GM18858 (cell line): Measurements from ENCODE around the gene CSPG5.

ENCODE experiments used
- ATAC-seq: cut with Tn5 transposase; IDR thresholded peaks from one replicate; pipeline ENCODE4 v1.9.1; 2021; ENCODE audit not compliant: unreplicated experiment

CSPG5 gene

GRCh38 chr3:47588587-47588986, 9.9 kb upstream of the CSPG5 start:
- no peak for ATAC-seq

- no peak for ATAC-seq
These were observed 9.4 kb upstream of the CSPG5 start for GRCh38 chr3:47588053-47588452.

DNA sequence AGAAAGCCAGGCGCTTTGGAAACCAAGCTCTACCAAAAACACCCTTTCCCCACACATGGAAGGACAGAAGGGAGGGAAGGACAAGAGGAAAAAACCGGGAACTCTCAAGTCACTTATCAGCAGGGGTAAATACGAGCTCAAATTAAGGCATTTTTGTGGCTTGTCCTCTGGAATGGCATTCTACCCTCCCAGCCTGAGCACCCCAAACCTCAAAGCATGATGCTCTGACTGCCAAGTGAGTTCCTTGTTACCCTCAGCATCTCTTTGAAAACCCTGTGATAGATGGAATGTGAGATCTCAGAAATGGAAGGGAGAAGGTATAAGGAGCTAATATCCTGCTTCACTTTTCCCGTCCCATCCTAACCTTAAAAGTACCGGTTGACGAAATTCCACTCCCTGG, 8.1 kb upstream of the CSPG5 start:
- ATAC-seq = no peak

DNA sequence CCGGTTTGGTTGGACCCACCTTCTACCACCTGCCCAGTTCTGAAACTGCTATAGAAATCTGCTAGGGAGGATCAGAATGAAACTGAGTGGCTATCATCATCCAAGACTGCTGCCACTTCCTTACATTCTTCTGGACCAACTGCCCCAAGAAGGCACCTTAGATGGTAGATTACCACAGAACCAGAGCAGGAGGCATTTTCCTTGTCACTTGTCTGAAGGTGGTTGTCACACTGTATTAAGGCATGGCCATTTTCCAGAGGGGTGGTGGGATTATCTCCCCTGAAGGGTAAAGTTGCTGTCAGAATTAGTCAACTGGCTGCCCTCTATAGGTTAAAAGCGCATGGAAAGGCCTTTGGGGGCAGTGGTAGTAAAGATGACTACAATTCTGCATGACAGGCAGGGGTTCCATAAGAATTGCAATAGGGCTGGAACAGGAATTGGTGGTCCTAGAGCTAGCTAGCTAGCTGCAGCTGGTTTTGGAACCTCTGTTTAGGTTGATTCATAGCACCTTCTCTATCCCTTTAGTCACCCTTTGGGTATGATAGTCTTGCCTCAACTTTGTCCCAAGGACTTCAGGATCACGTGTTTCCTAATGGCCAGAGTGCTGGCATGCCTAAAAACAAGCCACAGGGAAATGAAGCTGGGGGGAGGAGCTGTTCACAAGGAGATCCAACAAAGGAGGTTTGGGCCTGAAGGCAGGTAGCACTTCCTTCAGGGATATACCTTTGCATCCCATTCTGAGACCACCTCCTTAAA, 4.8 kb upstream of the CSPG5 start:
- ATAC-seq = no peak

- no peak for ATAC-seq
These were observed 3.2 kb upstream of the CSPG5 start for GRCh38 chr3:47581835-47582234.

DNA sequence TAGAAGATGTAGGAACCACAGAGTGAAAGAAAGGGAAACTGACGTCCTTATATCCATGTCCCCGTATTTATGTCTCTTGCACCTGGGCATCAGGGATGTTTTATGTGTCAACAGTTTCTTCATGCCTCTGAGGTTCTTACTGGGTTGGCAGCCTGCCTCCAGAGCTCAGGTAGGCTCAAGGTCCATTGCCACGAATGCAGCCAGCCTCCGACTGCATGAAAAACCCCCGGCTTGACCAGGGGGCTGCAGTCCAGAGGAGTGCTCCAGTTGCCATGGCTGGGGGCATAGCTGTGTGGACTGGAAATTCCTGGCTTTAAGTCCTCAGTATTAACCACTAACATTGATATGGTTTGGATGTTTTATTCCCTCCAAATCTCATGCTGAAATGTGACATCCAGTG, 2.8 kb upstream of the CSPG5 start:
- ATAC-seq = no peak

- no peak for ATAC-seq
These were observed 1.8 kb upstream of the CSPG5 start for GRCh38 chr3:47580481-47580880.

- ATAC-seq = no peak
These were observed 1.2 kb upstream of the CSPG5 start for GRCh38 chr3:47579875-47580274.

DNA sequence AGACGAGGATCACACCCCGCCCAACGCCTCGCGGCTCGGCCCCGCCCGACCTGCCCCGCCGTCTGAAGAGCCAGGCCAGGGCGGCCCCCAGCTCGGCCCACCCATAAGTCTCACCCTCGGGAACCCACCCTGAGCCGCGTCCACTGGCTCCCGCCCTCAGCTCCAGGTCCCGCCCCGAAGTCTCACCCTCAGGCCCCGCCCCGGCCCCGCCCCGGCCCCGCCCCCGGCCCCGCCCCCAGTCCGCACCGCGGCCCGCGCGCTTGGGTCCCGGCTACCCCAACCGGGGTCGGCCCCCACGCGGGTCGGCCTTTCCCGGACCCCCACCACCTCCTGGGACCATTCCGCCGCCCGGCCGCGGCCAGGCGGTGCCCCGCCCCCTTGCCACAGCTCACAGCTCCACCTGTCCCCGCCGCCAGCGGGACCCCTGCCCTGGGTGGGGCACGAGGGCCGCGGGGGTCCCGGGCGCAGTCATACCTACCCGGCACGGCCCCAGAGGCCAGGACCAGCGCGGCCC, 489 bp downstream of the CSPG5 start:
- ATAC-seq = no peak

- ATAC-seq = no peak
These were observed 1.0 kb downstream of the CSPG5 start for GRCh38 chr3:47577583-47578118.

DNA sequence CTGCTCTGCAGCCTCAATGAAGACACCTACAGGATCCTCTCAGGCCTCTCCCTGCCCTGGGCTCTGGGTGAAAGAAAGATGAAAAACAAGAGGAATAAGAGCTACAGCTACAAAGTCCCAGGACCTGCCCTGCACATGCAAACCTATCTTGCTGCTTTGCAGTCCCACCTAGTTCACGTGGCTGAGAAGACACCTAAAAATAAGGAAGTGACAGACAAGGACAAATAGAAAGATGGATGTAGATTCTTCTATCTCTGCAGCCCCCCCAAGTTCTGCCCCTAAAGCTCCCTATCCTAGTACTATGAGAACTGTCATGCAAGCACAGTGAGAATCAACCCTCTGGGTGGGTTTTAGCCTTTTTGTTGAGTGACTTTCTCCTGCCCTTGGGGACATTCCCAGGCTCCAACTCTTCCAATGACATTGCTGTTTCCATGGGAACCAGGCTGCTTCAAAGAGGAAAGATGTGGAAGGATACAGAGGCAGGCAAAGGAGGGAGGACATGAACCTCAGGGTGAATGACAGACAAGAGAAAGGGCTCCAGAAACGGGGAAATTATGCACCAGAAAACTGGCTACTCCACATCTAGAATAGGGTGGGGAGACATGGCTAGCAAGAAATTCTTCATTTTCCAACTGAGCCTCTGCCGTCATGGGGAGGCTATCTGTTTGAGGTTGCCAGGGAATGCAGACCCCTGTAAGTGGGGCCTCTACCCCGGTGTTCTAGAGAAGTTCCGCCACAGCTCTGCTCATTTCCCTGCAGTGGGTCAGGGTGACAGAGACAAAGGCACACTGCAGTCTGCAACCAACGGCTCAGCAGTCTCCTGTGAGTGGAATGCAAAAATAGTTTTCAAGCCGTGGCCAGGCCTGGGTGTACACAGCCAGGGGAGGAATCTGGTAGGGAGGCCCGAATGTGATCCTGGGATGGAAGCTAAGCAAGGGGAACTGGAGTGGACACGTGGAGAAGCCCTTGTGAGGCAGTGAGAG, 5.2 kb downstream of the CSPG5 start:
- no peak for ATAC-seq

DNA sequence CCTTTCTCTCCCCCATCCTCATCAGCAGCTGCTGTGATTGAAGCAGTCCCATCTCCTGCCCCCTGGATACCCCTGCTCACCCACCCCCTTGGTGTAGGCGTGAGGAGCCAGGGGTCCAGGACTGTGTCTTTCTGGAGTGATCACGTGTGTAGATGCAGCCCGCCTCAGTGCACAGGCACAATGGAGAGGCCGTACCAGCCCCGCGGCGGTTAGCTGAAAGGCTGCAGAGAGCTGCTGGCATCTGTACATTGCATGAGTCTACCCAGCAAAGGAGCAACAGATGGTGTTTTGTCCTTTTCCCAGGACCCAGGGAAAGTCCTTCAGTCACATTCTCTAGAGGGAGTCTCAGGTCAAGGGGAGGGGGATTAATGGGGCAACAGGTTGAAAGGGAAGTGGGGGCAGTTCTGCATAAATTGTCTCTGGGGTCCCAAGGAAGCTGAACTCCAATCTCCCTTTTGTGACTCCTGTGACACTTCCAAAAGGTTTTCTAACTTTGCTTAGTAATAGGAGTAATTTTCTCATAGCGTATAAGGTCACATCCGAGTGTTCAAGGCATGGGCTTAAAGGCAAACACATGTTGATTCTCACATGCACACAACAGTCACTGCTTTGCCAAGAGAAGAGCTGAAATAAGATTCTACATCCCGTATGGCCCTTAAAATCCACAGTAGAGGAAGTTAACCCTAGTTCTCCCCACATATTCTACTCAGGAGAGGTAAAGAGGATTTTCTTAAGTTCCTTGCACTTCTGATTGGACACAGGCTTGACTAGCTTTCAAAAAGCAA, 7.1 kb downstream of the CSPG5 start:
- ATAC-seq = no peak

- ATAC-seq = no peak
These were observed 9.8 kb downstream of the CSPG5 start for GRCh38 chr3:47568901-47569300.

GRCh38 chr3:47567149-47567548, 11.5 kb downstream of the CSPG5 start:
- ATAC-seq = no peak

DNA sequence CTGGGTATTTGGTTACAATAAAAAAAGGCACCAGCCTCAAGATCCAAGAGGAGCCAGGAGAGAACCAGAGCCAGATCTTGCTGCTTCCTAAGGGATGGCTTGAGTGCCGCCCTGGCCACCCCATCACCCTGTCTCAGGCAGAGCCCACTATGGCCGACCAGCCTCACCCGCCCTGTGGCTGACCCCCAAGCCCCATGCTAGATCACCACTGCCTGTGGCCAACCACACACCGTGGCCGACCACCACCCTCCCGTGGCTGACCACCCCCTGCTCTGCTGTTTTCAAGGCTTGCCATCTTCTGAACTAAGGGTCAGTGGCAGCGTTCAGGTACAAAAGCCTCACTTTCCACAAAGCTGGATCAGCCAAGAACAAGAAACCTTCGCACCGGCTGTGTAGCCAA, 12.0 kb downstream of the CSPG5 start:
- ATAC-seq = no peak

DNA sequence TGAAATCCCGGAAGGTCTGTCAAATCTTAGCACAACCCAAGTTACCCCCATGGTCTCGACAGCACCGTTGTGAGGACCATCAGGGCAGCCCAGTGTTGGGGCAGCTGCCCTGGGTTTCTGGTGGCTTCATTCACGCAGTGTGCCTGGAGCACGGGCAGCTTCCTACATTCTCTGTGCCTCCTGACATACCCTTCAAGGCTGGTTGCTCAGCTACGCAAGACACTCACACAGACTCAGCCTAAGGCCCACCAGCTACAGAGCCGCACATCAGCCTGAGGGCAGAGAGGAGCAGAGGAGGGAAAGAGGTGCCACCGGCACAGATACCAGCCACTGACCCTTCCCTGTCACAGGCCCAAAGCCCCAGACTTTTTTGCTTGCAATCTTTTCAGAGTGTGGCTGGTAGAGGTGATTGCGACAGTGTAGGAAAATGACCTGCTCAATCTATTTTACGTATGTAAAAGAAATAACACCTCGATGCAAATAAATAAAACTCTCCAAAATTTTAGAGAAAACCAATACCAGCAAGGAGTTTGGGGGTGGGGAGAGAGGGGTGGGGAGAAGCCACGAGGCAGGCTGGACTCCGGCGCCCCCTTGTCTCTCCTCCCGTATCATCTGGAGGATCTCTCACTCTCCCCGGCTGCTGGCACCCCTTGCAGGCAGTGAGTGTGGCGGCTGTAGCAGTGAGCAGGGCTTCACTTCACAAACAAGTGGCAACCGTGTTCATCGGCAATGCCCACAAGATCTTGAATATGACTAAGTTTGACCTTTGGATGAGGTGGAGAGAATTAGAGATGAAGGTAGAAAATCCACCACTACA, 12.7 kb downstream of the CSPG5 start:
- no peak for ATAC-seq

DNA sequence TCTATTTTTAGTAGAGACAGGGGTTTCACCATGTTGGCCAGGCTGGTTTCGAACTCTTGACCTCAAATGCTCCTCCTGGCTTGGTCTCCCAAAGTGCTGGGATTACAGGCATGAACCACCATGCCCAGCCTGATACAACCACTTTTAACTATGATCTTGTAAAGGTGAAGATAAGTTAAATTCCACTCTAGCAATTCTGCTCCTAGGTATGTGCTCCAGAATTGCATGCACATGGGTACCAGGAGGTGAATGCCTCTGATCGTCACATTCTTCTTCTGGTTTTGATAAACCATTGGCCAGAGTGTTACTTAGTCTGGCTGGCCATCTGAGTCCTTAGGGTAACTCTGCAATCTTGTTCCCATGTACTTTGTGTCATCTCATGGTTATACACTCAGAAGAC, 22.3 kb downstream of the CSPG5 start:
- ATAC-seq = no peak

DNA sequence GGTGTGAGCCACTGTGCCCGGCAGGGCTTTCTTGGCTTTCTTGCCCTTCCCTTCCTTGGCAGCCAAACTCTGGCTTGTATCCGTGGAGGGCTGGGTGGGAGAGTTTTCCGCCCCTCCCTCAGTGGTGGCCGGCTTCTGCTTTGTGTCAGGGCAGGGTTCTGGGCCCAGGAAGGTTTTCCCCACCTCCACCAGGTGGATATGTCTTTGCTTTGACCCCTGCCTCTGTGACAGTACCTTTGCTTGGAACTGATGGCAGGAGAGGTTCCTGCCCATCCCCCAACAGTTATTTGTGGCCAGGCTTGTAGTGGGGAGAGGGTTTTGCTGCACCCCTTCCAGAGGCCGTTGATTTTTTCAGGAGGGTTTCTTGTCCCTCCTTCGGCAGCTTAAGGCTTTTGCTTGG, 24.3 kb downstream of the CSPG5 start:
- ATAC-seq = no peak

- no peak for ATAC-seq
These were observed 25.3 kb downstream of the CSPG5 start for GRCh38 chr3:47553407-47553806.
